ENCODE results near the gene FLT1. TPM values are rescaled to one million over a fixed set of nuclear protein-coding genes. Genes with fewer than 3 reads are reported as not detected.

The FLT1 gene
- total RNA-seq, 1 experiment from 2014 or later = 0.25 TPM

- Histone ChIP-seq H3K4me3 (replicated peaks in 1 of 2; ENCODE audit: low read depth in 1 of 2, low read length in 2 of 2) (no peak overlapping the region), H3K36me3 (ENCODE audit: control insufficient read depth in 1 of 2, insufficient read depth in 2 of 2, low read length in 2 of 2) (no peaks in the 10 kb centered on the region), H3K4me2 (ENCODE audit: low read length) (no peak overlapping the region), H3K9ac (ENCODE audit: low read length) (no peak overlapping the region), H3K27ac (ENCODE audit: low read depth, low read length) (no peak overlapping the region), H3K79me2 (ENCODE audit: insufficient read depth, low read length) (no peaks in the 10 kb centered on the region), H2AFZ (ENCODE audit: low read depth, low read length, poor library complexity, severe bottlenecking) (no peak overlapping the region), H4K20me1 (ENCODE audit: insufficient read depth) (no peaks in the 10 kb centered on the region), H3K27me3 (ENCODE audit: insufficient read depth, low read length) (no peaks in the 10 kb centered on the region), H3K9me3 (ENCODE audit: control insufficient read depth in 1 of 2, insufficient read depth in 1 of 2, low read depth in 1 of 2, low read length in 2 of 2) (no peaks in the 10 kb centered on the region), H3K4me1 (ENCODE audit: control insufficient read depth in 1 of 2, insufficient read depth in 2 of 2, low read length in 2 of 2) (no peaks in the 10 kb centered on the region), H3K9me2 (ENCODE audit: insufficient read depth) (no peaks in the 10 kb centered on the region)
- CTCF ChIA-PET = no interaction called here
- RAD21 ChIA-PET (ENCODE audit: low non-redundant PET in 1 of 2, low total read pairs in 2 of 2, uncharacterized antibody in 2 of 2, unreplicated experiment in 2 of 2) = no interaction called here
- ATAC-seq = no peak
- no peak for DNase-seq (ENCODE audit: low read depth, low spot score)
- POLR2A ChIA-PET = no interaction called here
- intact Hi-C loops (cut with micrococcal nuclease) = no loop called here
- no TSS peak for BruUV-seq (replicated peaks)
- TF ChIP-seq REST (IDR thresholded peaks at IDR 0.05; ENCODE audit: low read depth) (no peak), ELF1 (IDR thresholded peaks at IDR 0.05; ENCODE audit: borderline replicate concordance, low read depth) (no peak), SP1 (IDR thresholded peaks at IDR 0.05; ENCODE audit: low read depth) (no peak), JUND (IDR thresholded peaks at IDR 0.05) (no peak), RAD21 (IDR thresholded peaks at IDR 0.05; ENCODE audit: low read depth) (no peak), CBX3 (IDR thresholded peaks at IDR 0.05; ENCODE audit: low read depth) (no peak), ZBTB33 (IDR thresholded peaks at IDR 0.05; ENCODE audit: extremely low read depth, insufficient replicate concordance, low read length) (no peak)
These were observed 193.1 kb downstream of the FLT1 start for GRCh38 chr13:28301839-28302238.
